GM19099 (cell line): ENCODE measurements around the gene C4B.
A peak's percentile ranks its signal among the peaks of the same experiment; 100 is the strongest.
"Not testable (repeated sequence)": the region's sequence is repeated elsewhere in the genome, so short reads cannot be mapped to it uniquely, and the experiment has no call there.

Experiments used
- POLR2A ChIP-seq: IDR thresholded peaks from 3 replicates; pipeline ENCODE4 v1.6.1; 2011; ENCODE audit warnings: low read depth; ENCODE audit not compliant: insufficient read length; ENCODE audit errors: extremely low read depth

The C4B gene

DNA sequence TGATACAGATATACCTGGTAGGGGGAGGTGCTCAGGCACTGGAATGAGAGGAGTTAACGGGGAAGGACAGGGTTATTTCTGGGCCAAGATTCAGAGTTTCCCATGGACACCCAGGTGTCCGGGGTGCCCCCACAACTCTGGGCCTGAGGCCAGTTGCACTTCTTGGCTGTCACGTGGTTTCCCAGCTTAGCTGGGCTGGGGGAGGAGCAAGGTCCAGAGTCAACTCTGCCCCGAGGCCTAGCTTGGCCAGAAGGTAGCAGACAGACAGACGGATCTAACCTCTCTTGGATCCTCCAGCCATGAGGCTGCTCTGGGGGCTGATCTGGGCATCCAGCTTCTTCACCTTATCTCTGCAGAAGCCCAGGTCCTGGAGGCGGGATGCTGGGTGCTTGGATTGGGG, at the start of gene C4B:
C4B (plus strand) TSS at position 249 of the 400 bp plus-strand sequence; CDS start at position 300, 51 bp downstream.
- TF ChIP-seq POLR2A: not testable (repeated sequence)

DNA sequence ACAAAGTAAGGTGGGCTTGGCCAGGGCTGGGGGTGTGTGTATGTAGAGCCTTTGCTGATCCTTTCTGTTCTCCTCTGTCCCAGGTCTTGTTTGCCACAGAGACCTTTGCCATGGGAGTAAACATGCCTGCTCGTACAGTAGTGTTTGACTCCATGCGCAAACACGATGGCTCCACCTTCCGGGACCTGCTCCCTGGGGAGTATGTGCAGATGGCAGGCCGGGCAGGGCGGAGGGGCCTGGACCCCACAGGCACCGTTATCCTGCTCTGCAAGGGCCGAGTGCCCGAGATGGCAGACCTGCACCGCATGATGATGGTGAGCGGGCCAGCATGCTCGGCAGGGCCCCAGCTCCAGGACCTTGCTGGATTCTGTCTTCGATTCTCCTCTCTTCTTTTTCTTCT, 48.9 kb upstream of the C4B start:
- TF ChIP-seq POLR2A: no peak

DNA sequence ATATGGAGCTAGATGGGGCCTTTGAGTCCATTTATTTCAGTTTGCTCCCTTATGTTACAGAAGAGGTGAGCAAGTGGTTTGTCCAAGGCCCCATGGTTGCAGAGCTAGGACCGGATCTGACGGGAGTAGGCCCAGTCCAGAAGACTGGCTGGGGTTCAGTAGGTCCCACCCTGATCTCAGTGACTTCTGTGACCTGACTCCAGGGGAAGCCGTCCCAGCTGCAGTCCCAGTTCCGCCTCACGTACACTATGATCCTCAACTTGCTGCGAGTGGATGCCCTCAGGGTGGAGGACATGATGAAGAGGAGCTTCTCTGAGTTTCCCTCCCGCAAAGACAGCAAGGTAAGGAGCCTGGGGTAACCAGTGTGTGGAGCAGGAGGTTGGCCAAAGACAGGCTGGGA, 48.1 kb upstream of the C4B start:
- TF ChIP-seq POLR2A: no peak

DNA sequence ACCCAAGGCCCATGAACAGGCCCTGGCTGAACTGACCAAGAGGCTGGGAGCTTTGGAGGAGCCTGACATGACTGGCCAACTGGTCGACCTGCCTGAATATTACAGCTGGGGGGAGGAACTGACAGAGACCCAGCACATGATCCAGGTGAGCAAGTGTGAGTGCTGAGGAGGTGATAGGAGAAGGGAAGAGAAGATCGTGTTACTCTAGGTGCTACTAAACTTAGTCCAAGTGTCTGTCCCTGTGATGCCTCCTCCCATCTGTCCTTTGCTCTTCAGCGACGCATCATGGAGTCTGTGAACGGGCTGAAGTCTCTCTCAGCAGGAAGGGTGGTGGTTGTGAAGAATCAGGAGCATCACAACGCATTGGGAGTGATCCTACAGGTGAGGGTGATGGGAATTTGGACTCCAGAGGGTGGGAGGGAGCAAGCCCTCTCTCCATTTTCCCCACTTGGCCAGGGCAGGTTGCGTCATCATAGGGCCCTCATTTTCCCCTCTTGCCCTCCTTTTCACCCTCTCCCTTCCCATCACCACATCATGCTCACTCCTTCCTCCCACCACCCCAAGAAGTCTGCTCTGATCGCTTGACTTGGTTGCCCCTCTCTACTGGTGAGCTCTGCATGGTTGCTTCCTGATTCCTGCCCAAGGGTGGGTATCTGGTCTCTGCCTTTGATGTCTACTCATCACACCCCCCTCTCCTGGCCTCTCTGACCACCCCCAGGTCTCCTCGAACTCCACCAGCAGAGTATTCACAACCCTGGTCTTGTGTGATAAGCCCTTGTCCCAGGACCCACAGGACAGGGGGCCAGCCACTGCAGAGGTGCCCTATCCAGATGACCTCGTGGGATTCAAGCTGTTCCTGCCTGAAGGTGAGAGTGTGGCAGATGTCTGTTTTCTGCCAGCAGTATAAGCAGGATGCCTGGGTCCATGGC, 47.3 kb upstream of the C4B start:
- TF ChIP-seq POLR2A: no peak

DNA sequence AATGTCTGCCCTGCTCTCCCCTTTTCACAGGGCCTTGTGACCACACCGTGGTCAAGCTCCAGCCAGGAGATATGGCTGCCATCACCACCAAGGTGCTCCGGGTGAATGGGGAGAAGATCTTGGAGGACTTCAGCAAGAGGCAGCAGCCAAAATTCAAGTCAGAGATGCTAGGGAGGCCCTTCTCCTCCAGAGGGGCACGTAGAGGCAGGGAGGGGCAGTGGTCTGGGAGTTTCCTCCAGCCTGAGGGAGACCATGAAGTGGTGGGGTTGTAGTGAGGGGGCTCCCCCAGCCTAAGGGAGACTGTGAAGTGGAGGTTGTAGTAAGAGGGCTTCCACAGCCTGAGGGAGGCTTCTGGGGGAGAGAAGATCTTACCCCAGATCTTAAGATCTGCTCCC, 46.7 kb upstream of the C4B start:
- TF ChIP-seq POLR2A: no peak

DNA sequence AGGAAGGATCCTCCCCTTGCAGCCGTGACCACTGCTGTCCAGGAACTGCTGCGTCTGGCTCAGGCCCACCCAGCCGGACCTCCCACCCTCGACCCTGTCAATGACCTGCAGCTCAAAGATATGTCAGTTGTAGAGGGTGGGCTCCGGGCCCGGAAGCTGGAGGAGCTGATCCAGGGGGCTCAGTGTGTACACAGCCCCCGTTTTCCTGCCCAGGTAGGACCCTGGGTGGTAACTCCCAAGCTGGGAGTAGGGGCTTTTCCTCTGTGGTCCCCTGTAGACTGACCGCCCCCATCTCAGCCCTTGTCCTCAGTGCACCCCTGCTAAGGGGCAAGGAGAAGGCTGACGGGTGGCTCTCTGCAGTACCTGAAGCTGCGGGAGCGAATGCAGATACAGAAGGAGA, 46.3 kb upstream of the C4B start:
- no peak for TF ChIP-seq POLR2A

DNA sequence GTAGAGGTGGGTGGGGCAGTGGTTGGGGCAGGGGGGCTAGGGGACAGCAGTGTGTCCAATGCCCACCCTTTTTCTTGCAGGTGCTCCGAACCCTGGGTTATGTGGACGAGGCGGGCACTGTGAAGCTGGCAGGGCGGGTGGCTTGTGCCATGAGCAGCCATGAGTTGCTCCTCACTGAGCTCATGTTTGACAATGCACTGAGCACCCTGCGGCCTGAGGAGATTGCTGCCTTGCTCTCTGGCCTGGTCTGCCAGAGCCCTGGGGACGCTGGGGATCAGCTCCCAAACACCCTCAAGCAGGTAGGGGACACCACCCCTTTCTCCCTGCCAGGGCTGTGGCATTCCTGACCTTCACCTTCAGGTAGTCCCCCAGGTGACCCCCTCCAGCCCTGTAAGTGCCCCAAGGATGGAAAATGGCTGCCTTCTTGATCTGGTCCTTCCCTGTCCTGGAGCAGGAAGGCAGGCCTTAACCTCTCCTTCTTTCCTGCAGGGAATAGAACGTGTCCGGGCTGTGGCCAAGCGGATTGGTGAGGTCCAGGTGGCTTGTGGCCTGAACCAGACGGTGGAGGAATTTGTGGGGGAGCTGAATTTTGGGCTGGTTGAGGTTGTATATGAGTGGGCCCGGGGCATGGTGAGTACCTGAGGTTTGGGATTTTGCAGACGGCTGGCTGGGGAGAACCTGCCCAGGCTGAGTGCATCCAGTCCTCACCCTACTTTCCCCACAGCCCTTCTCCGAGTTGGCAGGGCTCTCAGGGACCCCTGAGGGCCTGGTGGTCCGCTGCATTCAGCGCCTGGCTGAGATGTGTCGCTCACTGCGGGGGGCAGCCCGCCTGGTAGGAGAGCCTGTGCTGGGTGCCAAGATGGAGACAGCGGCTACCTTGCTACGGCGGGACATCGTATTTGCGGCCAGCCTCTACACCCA, 45.5 kb upstream of the C4B start:
- no peak for TF ChIP-seq POLR2A

DNA sequence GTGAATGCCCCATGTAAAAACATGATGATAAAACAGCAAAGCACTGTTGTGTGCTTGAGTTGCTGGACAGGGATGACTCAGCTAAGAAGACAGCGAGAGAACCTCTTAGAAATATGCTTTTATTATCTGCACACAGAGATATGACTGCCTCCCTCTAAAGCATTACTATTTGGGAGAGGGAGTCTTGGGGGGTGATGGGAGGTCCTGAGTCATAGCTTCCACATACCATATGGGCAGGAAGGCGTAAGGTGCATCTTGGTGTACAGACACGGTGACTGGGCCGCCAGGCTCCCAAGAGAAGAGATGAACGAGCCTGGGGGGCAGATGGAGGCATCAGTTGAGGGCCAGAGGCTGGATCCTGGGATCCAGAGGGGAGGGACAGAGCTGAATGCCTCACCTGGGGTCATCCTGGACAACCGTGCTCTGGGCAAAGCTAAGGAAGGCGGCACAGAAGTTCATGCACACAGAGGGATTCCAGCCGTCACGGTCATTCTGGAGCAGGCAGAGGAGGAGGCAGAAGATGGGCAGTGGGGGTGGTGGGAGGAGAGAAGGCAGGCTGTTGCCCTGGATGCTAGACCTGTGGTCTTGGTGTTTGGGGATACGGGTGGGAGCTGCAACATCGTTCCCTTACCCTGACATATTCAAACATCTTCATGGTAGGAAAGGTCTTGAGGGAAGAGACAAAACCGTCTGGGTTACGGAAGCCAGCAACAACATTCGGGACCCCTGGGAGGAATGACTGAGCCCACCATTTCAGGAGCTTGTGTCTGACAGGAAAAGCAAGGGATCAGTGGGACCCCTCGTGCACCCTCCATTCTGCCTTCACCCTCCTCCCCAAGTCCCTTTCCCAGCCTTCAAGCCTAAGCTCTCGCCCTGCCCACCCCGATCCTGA, 44.6 kb upstream of the C4B start:
- peak; percentile 15 for TF ChIP-seq POLR2A

DNA sequence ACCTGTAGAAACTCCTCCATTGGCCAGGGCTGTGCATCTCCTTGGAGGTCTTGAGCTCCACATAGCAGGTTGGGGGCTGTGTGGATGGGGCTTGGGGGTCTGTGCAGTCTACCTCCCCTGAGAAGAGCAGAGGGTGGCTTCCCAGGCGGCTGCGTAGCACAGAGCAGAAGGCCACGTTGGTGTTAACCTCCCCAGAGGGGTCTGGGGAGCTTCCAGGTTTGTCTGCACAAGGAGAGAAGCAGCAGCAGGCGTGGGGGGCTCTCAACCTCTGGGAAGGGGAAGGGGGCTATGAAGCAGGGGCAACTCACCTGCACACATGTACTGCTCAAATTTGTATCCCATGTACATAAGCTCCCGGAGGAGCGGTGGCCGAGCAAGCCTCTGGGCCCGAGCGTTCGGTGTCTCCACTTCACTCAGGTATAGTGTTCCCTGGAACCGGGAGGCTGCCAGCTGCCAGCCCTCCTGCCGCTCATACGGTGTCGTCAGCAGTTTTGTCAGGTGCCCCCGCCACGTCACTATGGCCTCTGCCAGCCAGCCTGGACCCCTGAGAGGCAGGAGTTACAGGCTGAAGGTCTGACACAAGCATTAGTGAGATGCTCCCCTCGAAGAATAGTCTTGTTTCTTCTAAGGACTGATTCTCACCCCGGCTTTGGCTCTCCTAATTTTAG, 43.9 kb upstream of the C4B start:
- no peak for TF ChIP-seq POLR2A

DNA sequence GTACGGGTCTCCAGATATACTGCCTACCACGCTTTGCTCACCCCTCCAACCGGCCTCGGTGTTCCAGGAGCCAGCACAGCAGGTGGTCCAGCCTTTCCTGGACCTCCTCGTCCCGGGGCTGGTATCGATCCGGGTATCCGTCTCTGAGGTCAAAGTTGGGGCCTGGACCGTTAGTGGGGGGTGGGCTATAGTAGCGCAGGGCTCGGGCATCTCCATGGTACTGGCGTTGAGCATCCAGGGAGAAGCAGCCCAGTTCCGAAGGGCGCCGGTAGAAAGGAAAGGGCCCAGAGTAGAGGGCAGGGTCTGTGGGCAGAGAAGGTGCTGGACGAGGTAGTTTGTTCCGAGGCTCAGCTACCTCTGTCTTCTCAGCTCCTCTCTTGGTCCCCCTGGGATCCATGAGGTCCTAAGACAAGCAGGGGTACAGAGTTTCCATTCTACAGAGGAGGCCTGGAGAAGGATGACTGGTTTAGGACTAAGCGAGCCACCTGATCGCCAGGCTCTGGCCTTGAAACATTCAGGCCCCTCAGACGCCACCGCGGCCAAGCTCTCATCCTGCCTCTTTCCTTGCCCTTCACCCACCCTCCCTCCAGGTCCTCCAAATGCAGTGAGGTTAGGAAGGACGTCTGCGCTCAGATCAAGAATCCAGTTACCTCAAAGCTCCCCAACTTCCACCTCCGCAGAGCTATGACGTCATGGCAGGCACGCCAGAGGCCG, 43.2 kb upstream of the C4B start:
- no peak for TF ChIP-seq POLR2A

DNA sequence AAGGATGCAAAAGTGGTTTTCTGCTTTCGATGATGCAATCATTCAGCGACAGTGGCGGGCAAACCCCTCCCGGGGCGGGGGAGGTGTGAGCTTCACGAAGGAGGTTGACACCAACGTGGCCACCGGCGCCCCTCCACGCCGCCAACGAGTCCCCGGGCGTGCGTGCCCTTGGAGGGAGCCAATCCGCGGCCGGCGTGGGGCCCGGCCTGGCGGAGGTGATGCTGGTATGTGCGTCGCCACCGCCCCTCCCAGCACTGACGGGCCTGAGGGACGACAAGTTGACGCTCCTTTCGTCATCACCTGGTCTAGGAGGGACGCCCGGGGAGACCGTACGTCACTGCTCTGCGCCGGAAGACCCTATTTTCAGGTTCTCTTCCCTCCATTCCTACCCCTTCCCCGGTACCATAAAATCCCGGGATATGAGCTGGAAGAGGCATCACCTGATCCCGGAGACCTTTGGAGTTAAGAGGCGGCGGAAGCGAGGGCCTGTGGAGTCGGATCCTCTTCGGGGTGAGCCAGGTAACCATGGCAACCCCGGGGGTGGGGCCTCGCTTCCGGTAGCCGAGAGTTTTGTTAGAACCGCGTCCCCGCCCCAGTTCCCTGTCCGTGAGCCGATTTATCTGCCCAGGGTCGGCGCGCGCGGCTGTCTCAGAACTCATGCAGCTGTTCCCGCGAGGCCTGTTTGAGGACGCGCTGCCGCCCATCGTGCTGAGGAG, 42.4 kb upstream of the C4B start, which contains the start of gene DXO:
DXO (minus strand) TSS at position 146 of the 716 bp plus-strand sequence. CDS start 463 bp downstream, outside the sequence.
- TF ChIP-seq POLR2A: peak; percentile 24

DNA sequence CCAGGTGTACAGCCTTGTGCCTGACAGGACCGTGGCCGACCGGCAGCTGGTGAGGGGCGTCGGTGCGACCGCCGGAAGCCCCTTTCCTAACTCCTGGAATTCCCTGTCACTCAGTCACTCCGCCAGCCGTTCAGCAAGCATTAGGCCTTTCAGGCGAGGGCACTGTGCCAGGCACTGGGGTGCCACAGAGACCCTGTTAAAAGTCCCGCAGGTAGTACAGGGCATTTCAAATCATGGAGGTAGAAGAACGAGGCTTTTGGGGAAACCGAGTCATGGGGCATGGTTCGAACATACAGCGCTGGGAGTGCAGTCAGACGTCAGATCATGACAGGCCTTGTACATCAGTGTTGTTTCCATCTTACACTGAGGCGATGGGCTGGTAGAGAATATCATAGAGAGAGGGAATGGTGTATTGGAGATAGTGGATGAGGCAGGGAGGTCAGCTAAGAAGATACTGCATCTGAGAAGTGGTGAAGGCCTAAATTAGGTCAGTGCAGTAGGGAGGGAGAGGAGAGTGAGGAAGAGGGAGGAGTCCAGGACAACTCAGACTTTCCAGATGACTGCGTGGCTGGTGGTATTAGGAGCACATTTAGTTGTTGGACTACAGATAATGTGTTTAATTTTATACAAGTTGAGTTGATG, 41.8 kb upstream of the C4B start:
- TF ChIP-seq POLR2A: no peak
